ENCODE data around the gene GIMAP8. TPM values are rescaled to one million over a fixed set of nuclear protein-coding genes. Genes with fewer than 3 reads are reported as not detected.

GIMAP8 gene
- total RNA-seq, 1 donor from 2014 or later: 28.3 TPM

GRCh38 chr7:150466477-150466876, 16.0 kb downstream of the GIMAP8 start:
- no peaks in the 10 kb centered on the region for H3K36me3 ChIP-seq
- no peak overlapping the region for H3K27ac ChIP-seq
- TF ChIP-seq CTCF (IDR thresholded peaks at IDR 0.05): no peak
- no peak for DNase-seq (ENCODE audit: low spot score in 2 of 2)
- H3K27me3 ChIP-seq: no peaks in the 10 kb centered on the region
- H3K9me3 ChIP-seq: peaks cover 0 to 18% of the 10 kb centered on the region in 2 donors
- intact Hi-C loops (cut with DNase I): no loop called here
- no peaks in the 10 kb centered on the region for H3K4me1 ChIP-seq
- no peak overlapping the region for H3K4me3 ChIP-seq

- Histone ChIP-seq H3K27me3 (no peaks in the 10 kb centered on the region), H3K9me3 (peaks cover 0 to 2% of the 10 kb centered on the region in 2 donors), H3K27ac (no peak overlapping the region), H3K36me3 (no peaks in the 10 kb centered on the region), H3K4me3 (no peak overlapping the region), H3K4me1 (no peaks in the 10 kb centered on the region)
- TF ChIP-seq CTCF (IDR thresholded peaks at IDR 0.05): no peak
- intact Hi-C loops (cut with DNase I): no loop called here
- no peak for DNase-seq (ENCODE audit: low spot score in 2 of 2)
These were observed 17.8 kb downstream of the GIMAP8 start for GRCh38 chr7:150468241-150468640.

GRCh38 chr7:150471886-150472285, 21.5 kb downstream of the GIMAP8 start:
- Histone ChIP-seq H3K27me3 (no peaks in the 10 kb centered on the region), H3K9me3 (no peaks in the 10 kb centered on the region), H3K36me3 (no peaks in the 10 kb centered on the region), H3K4me1 (no peaks in the 10 kb centered on the region), H3K4me3 (no peak overlapping the region), H3K27ac (no peak overlapping the region)
- no peak for TF ChIP-seq CTCF (IDR thresholded peaks at IDR 0.05)
- intact Hi-C loops (cut with DNase I): no loop called here
- no peak for DNase-seq (ENCODE audit: low spot score in 2 of 2)

GRCh38 chr7:150473902-150474301, 23.5 kb downstream of the GIMAP8 start:
- Histone ChIP-seq H3K9me3 (no peaks in the 10 kb centered on the region), H3K36me3 (no peaks in the 10 kb centered on the region)
- no peak for DNase-seq (ENCODE audit: low spot score in 2 of 2)

GRCh38 chr7:150476285-150476684, 25.9 kb downstream of the GIMAP8 start:
- H3K4me3 ChIP-seq: no peak overlapping the region
- H3K9me3 ChIP-seq: no peaks in the 10 kb centered on the region
- no peak for TF ChIP-seq CTCF (IDR thresholded peaks at IDR 0.05)
- no peaks in the 10 kb centered on the region for H3K4me1 ChIP-seq
- H3K27ac ChIP-seq: no peak overlapping the region
- H3K36me3 ChIP-seq: no peaks in the 10 kb centered on the region
- intact Hi-C loops (cut with DNase I): no loop called here
- DNase-seq (ENCODE audit: low spot score in 2 of 2): no peak
- H3K27me3 ChIP-seq: no peaks in the 10 kb centered on the region

More at GRCh38 chr7:150473902-150474301, 23.5 kb downstream of the GIMAP8 start:
- no peak overlapping the region for H3K27ac ChIP-seq
- TF ChIP-seq CTCF (IDR thresholded peaks at IDR 0.05): no peak
- H3K27me3 ChIP-seq: no peaks in the 10 kb centered on the region
- H3K4me1 ChIP-seq: no peaks in the 10 kb centered on the region
- intact Hi-C loops (cut with DNase I): no loop called here
- no peak overlapping the region for H3K4me3 ChIP-seq
